SK-N-SH (cell line): ENCODE results near the gene TEAD1.

Experiments used
- CHD2 ChIP-seq: fragments of 150-350 bp; IDR thresholded peaks from 2 replicates; pipeline ENCODE4 v1.6.1; 2018; ENCODE audit warnings: low read length; ENCODE audit not compliant: partially characterized antibody
- EZH2phosphoT487 ChIP-seq: fragments of 200-600 bp; sonication (generic); IDR thresholded peaks from 2 replicates; pipeline ENCODE4 v1.6.1; 2017; ENCODE audit warnings: low read depth, mixed run types, mild to moderate bottlenecking, antibody characterized with exemption, moderate library complexity, borderline replicate concordance
- FOXM1 ChIP-seq: IDR thresholded peaks from 2 replicates; pipeline ENCODE4 v1.4.0; 2012; ENCODE audit warnings: low read depth, mild to moderate bottlenecking
- GABPA ChIP-seq: IDR thresholded peaks from 2 replicates; pipeline ENCODE4 v1.4.0; 2012; ENCODE audit warnings: low read depth, mild to moderate bottlenecking
- JUND ChIP-seq: IDR thresholded peaks from 2 replicates; pipeline ENCODE4 v1.4.0; 2012
- POLR2AphosphoS5 ChIP-seq: IDR thresholded peaks from 2 replicates; pipeline ENCODE4 v1.6.1; 2012; ENCODE audit warnings: low read depth, low read length
- SIN3A ChIP-seq: IDR thresholded peaks from 2 replicates; pipeline ENCODE4 v1.6.1; 2012; ENCODE audit warnings: low read depth, mild to moderate bottlenecking, low read length, moderate library complexity, borderline replicate concordance
- YY1 ChIP-seq: IDR thresholded peaks from 2 replicates; pipeline ENCODE4 v1.4.0; 2012; ENCODE audit warnings: low read depth, mild to moderate bottlenecking
- TF ChIP-seq, protein P1 (sequence below): IDR thresholded peaks from 2 replicates; pipeline ENCODE4 v1.4.0; 2012; ENCODE audit warnings: low read depth
- TF ChIP-seq, protein P2 (sequence below): fragments of 200-600 bp; sonication (generic); IDR thresholded peaks from 2 replicates; pipeline ENCODE4 v1.6.1; 2017; ENCODE audit warnings: antibody characterized with exemption, mild to moderate bottlenecking, moderate library complexity
- TF ChIP-seq, protein P3 (sequence below): IDR thresholded peaks from 2 replicates; pipeline ENCODE4; 2012
- TF ChIP-seq, protein P4 (sequence below): IDR thresholded peaks from 2 replicates; pipeline ENCODE4 v1.4.0; 2012; ENCODE audit warnings: low read depth, borderline replicate concordance

DNA sequence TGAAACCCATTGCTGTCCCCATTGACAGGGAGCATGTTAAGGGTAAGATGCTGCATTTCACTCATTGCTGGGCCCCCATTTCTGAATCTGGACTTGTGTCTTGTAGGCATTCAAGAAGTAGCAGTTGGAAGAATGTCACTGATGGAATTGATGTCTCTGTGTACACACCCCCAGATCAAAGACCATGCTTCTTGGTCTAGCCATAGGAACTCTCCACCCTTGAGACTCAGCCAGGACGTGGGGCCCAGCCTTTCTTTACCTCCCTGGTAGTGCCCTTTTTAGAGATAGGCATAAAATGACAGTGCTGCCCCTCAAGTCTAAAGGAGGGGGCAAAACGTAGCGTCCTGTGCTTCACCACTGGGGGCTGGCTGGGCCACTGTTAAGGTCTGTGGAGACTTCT lies 135.1 kb downstream of the TEAD1 start:
- TF ChIP-seq POLR2AphosphoS5 (no peak), YY1 (no peak), FOXM1 (no peak), JUND (no peak), SIN3A (no peak), GABPA (no peak), EZH2phosphoT487 (no peak), CHD2 (no peak)
- TF ChIP-seq, protein P1, sequence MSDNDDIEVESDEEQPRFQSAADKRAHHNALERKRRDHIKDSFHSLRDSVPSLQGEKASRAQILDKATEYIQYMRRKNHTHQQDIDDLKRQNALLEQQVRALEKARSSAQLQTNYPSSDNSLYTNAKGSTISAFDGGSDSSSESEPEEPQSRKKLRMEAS, result no peak
- TF ChIP-seq, protein P2, sequence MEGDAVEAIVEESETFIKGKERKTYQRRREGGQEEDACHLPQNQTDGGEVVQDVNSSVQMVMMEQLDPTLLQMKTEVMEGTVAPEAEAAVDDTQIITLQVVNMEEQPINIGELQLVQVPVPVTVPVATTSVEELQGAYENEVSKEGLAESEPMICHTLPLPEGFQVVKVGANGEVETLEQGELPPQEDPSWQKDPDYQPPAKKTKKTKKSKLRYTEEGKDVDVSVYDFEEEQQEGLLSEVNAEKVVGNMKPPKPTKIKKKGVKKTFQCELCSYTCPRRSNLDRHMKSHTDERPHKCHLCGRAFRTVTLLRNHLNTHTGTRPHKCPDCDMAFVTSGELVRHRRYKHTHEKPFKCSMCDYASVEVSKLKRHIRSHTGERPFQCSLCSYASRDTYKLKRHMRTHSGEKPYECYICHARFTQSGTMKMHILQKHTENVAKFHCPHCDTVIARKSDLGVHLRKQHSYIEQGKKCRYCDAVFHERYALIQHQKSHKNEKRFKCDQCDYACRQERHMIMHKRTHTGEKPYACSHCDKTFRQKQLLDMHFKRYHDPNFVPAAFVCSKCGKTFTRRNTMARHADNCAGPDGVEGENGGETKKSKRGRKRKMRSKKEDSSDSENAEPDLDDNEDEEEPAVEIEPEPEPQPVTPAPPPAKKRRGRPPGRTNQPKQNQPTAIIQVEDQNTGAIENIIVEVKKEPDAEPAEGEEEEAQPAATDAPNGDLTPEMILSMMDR, result no peak
- TF ChIP-seq, protein P3, sequence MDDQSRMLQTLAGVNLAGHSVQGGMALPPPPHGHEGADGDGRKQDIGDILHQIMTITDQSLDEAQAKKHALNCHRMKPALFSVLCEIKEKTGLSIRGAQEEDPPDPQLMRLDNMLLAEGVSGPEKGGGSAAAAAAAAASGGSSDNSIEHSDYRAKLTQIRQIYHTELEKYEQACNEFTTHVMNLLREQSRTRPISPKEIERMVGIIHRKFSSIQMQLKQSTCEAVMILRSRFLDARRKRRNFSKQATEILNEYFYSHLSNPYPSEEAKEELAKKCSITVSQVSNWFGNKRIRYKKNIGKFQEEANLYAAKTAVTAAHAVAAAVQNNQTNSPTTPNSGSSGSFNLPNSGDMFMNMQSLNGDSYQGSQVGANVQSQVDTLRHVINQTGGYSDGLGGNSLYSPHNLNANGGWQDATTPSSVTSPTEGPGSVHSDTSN, result no peak
- TF ChIP-seq, protein P4, sequence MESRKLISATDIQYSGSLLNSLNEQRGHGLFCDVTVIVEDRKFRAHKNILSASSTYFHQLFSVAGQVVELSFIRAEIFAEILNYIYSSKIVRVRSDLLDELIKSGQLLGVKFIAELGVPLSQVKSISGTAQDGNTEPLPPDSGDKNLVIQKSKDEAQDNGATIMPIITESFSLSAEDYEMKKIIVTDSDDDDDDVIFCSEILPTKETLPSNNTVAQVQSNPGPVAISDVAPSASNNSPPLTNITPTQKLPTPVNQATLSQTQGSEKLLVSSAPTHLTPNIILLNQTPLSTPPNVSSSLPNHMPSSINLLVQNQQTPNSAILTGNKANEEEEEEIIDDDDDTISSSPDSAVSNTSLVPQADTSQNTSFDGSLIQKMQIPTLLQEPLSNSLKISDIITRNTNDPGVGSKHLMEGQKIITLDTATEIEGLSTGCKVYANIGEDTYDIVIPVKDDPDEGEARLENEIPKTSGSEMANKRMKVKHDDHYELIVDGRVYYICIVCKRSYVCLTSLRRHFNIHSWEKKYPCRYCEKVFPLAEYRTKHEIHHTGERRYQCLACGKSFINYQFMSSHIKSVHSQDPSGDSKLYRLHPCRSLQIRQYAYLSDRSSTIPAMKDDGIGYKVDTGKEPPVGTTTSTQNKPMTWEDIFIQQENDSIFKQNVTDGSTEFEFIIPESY, result no peak
